Measurements from ENCODE around the gene RTCA. TPM values are rescaled to one million over a fixed set of nuclear protein-coding genes. Genes with fewer than 3 reads are reported as not detected.

The RTCA gene
- total and polyA plus RNA-seq, 4 donors: 11.2 to 18.9 (median 15.1) TPM

GRCh38 chr1:100320311-100321099, 54.5 kb downstream of the RTCA start:
- WGBS: 79% methylated on average over 2 of the region's 2 CpGs
- no peaks in the 10 kb centered on the region for H3K27me3 ChIP-seq (ENCODE audit: control insufficient read depth in 4 of 4, insufficient read depth in 4 of 4, low read length in 3 of 4)
- H3K36me3 ChIP-seq (ENCODE audit: control insufficient read depth in 4 of 4, insufficient read depth in 3 of 4, low read depth in 1 of 4, low read length in 3 of 4): no peaks in the 10 kb centered on the region
- H3K9ac ChIP-seq (ENCODE audit: low read depth in 1 of 2, low read length in 2 of 2): no peak overlapping the region
- peaks cover 0 to 10% (median 3%) of the 10 kb centered on the region in 4 donors for H3K4me1 ChIP-seq (ENCODE audit: control insufficient read depth in 4 of 4, insufficient read depth in 4 of 4, low read length in 3 of 4)
- H3K9me3 ChIP-seq (ENCODE audit: control insufficient read depth in 4 of 4, low read length in 3 of 4): peaks cover 3 to 14% (median 5%) of the 10 kb centered on the region in 4 donors
- no peak overlapping the region for H3K27ac ChIP-seq (ENCODE audit: low read depth in 1 of 2, low read length in 2 of 2)
- DNase-seq (ENCODE audit: low spot score): no peak
- no peak overlapping the region for H3K4me3 ChIP-seq (ENCODE audit: low read depth in 1 of 3, low read length in 3 of 3)
- TF ChIP-seq SP1 (IDR thresholded peaks at IDR 0.05) (no peak), MAX (IDR thresholded peaks at IDR 0.05) (no peak), FOXA1 (IDR thresholded peaks at IDR 0.05) (no peak), HNF4G (IDR thresholded peaks at IDR 0.05) (no peak), HNF4A (conservative IDR thresholded peaks at IDR 0.05) (no peak), TAF1 (conservative IDR thresholded peaks at IDR 0.05) (no peak), EGR1 (IDR thresholded peaks at IDR 0.05; ENCODE audit: low read depth in 2 of 2) (no peak), GABPA (IDR thresholded peaks at IDR 0.05 in 1 of 2, conservative IDR thresholded peaks at IDR 0.05 in 1 of 2) (no peak), NR2F2 (IDR thresholded peaks at IDR 0.05) (no peak), ZBTB33 (IDR thresholded peaks at IDR 0.05) (no peak), YY1 (IDR thresholded peaks at IDR 0.05) (no peak), RAD21 (IDR thresholded peaks at IDR 0.05) (no peak)
- TF ChIP-seq, protein P1, sequence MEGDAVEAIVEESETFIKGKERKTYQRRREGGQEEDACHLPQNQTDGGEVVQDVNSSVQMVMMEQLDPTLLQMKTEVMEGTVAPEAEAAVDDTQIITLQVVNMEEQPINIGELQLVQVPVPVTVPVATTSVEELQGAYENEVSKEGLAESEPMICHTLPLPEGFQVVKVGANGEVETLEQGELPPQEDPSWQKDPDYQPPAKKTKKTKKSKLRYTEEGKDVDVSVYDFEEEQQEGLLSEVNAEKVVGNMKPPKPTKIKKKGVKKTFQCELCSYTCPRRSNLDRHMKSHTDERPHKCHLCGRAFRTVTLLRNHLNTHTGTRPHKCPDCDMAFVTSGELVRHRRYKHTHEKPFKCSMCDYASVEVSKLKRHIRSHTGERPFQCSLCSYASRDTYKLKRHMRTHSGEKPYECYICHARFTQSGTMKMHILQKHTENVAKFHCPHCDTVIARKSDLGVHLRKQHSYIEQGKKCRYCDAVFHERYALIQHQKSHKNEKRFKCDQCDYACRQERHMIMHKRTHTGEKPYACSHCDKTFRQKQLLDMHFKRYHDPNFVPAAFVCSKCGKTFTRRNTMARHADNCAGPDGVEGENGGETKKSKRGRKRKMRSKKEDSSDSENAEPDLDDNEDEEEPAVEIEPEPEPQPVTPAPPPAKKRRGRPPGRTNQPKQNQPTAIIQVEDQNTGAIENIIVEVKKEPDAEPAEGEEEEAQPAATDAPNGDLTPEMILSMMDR (IDR thresholded peaks at IDR 0.05; ENCODE audit: low read depth, low read length, missing input control): no peak

GRCh38 chr1:100321100-100321493, 55.1 kb downstream of the RTCA start:
- Histone ChIP-seq H3K4me3 (ENCODE audit: low read depth in 1 of 3, low read length in 3 of 3) (no peak overlapping the region), H3K27me3 (ENCODE audit: control insufficient read depth in 4 of 4, insufficient read depth in 4 of 4, low read length in 3 of 4) (no peaks in the 10 kb centered on the region), H3K36me3 (ENCODE audit: control insufficient read depth in 4 of 4, insufficient read depth in 3 of 4, low read depth in 1 of 4, low read length in 3 of 4) (no peaks in the 10 kb centered on the region), H3K9ac (ENCODE audit: low read depth in 1 of 2, low read length in 2 of 2) (no peak overlapping the region), H3K27ac (ENCODE audit: low read depth in 1 of 2, low read length in 2 of 2) (no peak overlapping the region), H3K9me3 (ENCODE audit: control insufficient read depth in 4 of 4, low read length in 3 of 4) (peaks cover under 1 to 9% (median 3%) of the 10 kb centered on the region in 4 donors), H3K4me1 (ENCODE audit: control insufficient read depth in 4 of 4, insufficient read depth in 4 of 4, low read length in 3 of 4) (peaks cover 0 to 10% (median 3%) of the 10 kb centered on the region in 4 donors)
- TF ChIP-seq HNF4G (IDR thresholded peaks at IDR 0.05) (no peak), NR2F2 (IDR thresholded peaks at IDR 0.05) (no peak), SP1 (IDR thresholded peaks at IDR 0.05) (no peak), GABPA (IDR thresholded peaks at IDR 0.05 in 1 of 2, conservative IDR thresholded peaks at IDR 0.05 in 1 of 2) (no peak), HNF4A (conservative IDR thresholded peaks at IDR 0.05) (no peak), RAD21 (IDR thresholded peaks at IDR 0.05) (no peak), JUND (IDR thresholded peaks at IDR 0.05) (no peak), FOXA2 (IDR thresholded peaks at IDR 0.05) (no peak), YY1 (IDR thresholded peaks at IDR 0.05) (no peak), MAX (IDR thresholded peaks at IDR 0.05) (no peak), ZBTB33 (IDR thresholded peaks at IDR 0.05) (no peak), FOXA1 (IDR thresholded peaks at IDR 0.05) (no peak), ATF3 (IDR thresholded peaks at IDR 0.05) (no peak)
- TF ChIP-seq, protein P1 (IDR thresholded peaks at IDR 0.05; ENCODE audit: low read depth, low read length, missing input control): no peak
- TF ChIP-seq, protein P2, sequence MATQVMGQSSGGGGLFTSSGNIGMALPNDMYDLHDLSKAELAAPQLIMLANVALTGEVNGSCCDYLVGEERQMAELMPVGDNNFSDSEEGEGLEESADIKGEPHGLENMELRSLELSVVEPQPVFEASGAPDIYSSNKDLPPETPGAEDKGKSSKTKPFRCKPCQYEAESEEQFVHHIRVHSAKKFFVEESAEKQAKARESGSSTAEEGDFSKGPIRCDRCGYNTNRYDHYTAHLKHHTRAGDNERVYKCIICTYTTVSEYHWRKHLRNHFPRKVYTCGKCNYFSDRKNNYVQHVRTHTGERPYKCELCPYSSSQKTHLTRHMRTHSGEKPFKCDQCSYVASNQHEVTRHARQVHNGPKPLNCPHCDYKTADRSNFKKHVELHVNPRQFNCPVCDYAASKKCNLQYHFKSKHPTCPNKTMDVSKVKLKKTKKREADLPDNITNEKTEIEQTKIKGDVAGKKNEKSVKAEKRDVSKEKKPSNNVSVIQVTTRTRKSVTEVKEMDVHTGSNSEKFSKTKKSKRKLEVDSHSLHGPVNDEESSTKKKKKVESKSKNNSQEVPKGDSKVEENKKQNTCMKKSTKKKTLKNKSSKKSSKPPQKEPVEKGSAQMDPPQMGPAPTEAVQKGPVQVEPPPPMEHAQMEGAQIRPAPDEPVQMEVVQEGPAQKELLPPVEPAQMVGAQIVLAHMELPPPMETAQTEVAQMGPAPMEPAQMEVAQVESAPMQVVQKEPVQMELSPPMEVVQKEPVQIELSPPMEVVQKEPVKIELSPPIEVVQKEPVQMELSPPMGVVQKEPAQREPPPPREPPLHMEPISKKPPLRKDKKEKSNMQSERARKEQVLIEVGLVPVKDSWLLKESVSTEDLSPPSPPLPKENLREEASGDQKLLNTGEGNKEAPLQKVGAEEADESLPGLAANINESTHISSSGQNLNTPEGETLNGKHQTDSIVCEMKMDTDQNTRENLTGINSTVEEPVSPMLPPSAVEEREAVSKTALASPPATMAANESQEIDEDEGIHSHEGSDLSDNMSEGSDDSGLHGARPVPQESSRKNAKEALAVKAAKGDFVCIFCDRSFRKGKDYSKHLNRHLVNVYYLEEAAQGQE (IDR thresholded peaks at IDR 0.05): no peak
- DNase-seq (ENCODE audit: low spot score): no peak
- WGBS: 81% methylated on average over 7 of the region's 7 CpGs
